Trophoblast cell (in vitro differentiated cells and primary cell): ENCODE measurements around the gene AGAP1.

Experiments
- DNase-seq, 2 donors: peaks; one replicate each; pipeline ENCODE4 v3.0.0-alpha.2; 2016
- H2AFZ ChIP-seq: 2 replicates; pipeline ENCODE4 v1.6.1; 2013; ENCODE audit warnings: low read length, moderate library complexity, mild to moderate bottlenecking; ENCODE audit not compliant: insufficient read depth, poor library complexity
- H2AK5ac ChIP-seq: 2 replicates; pipeline ENCODE4 v1.6.1; 2013; ENCODE audit warnings: mild to moderate bottlenecking, low read length
- H2BK120ac ChIP-seq: 2 replicates; pipeline ENCODE4 v1.6.1; 2013; ENCODE audit warnings: low read length, mild to moderate bottlenecking, moderate library complexity; ENCODE audit not compliant: insufficient read depth, poor library complexity
- H2BK12ac ChIP-seq: 2 replicates; pipeline ENCODE4 v1.6.1; 2013; ENCODE audit warnings: mild to moderate bottlenecking, low read length, moderate library complexity
- H2BK5ac ChIP-seq: 2 replicates; pipeline ENCODE4 v1.6.1; 2013; ENCODE audit warnings: low read length, low read depth, moderate library complexity, mild to moderate bottlenecking; ENCODE audit not compliant: poor library complexity
- H3K14ac ChIP-seq: 2 replicates; pipeline ENCODE4 v1.6.1; 2013; ENCODE audit warnings: mild to moderate bottlenecking, low read length
- H3K18ac ChIP-seq: 2 replicates; pipeline ENCODE4 v1.6.1; 2013; ENCODE audit warnings: mild to moderate bottlenecking, low read length
- H3K23ac ChIP-seq: 2 replicates; pipeline ENCODE4 v1.6.1; 2013; ENCODE audit warnings: low read length
- H3K27ac ChIP-seq: 2 replicates; pipeline ENCODE4 v1.5.1; 2013; ENCODE audit warnings: low read depth, mild to moderate bottlenecking, inconsistent platforms, low read length, moderate library complexity
- H3K27me3 ChIP-seq: 2 replicates; pipeline ENCODE4 v1.6.1; 2013; ENCODE audit warnings: inconsistent platforms, mild to moderate bottlenecking, low read length, moderate library complexity; ENCODE audit not compliant: insufficient read depth
- H3K36me3 ChIP-seq, 2 experiments: 1 replicate in 1 of 2; 2 replicates in 1 of 2; pipeline ENCODE4 v1.6.1; 2013; ENCODE audit warnings: low read length in 2 of 2, mild to moderate bottlenecking in 2 of 2, moderate library complexity in 1 of 2; ENCODE audit not compliant: insufficient read depth in 2 of 2, control insufficient read depth in 1 of 2
- H3K4ac ChIP-seq: 2 replicates; pipeline ENCODE4 v1.6.1; 2013; ENCODE audit warnings: low read depth, mild to moderate bottlenecking, low read length, moderate library complexity
- H3K4me1 ChIP-seq, 2 experiments: 1 replicate in 1 of 2; 2 replicates in 1 of 2; pipeline ENCODE4 v1.6.1; 2013; ENCODE audit warnings: low read length in 2 of 2, mild to moderate bottlenecking in 2 of 2, moderate library complexity in 1 of 2; ENCODE audit not compliant: insufficient read depth in 2 of 2, control insufficient read depth in 1 of 2
- H3K4me2 ChIP-seq: 2 replicates; pipeline ENCODE4 v1.6.1; 2013; ENCODE audit warnings: inconsistent platforms, mild to moderate bottlenecking, low read length, moderate library complexity
- H3K4me3 ChIP-seq: 2 replicates; pipeline ENCODE4 v1.5.1; 2013; ENCODE audit warnings: mild to moderate bottlenecking, low read depth, low read length, inconsistent platforms
- H3K79me1 ChIP-seq: one replicate; pipeline ENCODE4 v1.6.1; 2013; ENCODE audit warnings: low read length
- H3K79me2 ChIP-seq: 2 replicates; pipeline ENCODE4 v1.6.1; 2013; ENCODE audit warnings: low read length, mild to moderate bottlenecking; ENCODE audit not compliant: control insufficient read depth, insufficient read depth, poor library complexity
- H3K9ac ChIP-seq: 2 replicates; pipeline ENCODE4 v1.6.1; 2013; ENCODE audit warnings: mild to moderate bottlenecking, low read length
- H3K9me3 ChIP-seq: 2 replicates; pipeline ENCODE4 v1.6.1; 2013; ENCODE audit warnings: low read depth, mild to moderate bottlenecking, control low read depth, inconsistent platforms, low read length; ENCODE audit not compliant: insufficient read depth
- H4K12ac ChIP-seq: 2 replicates; pipeline ENCODE4 v1.6.1; 2013; ENCODE audit warnings: low read depth, mild to moderate bottlenecking, low read length, moderate library complexity
- H4K8ac ChIP-seq: 2 replicates; pipeline ENCODE4 v1.6.1; 2013; ENCODE audit warnings: low read depth, mild to moderate bottlenecking, low read length, moderate library complexity
- H4K91ac ChIP-seq: one replicate; pipeline ENCODE4 v1.6.1; 2013; ENCODE audit warnings: low read depth, mild to moderate bottlenecking, low read length, moderate library complexity
- WGBS: extraction: QIAGEN DNeasy Blood & Tissue Kit; methylation state at CpG from one replicate; pipeline ENCODE4 v1.1.7; 2013; ENCODE audit warnings: missing lambda C conversion rate; ENCODE audit not compliant: insufficient read length, insufficient coverage; ENCODE audit errors: extremely low coverage; 5-methylcytosine and 5-hydroxymethylcytosine counted together

Gene AGAP1

GRCh38 chr2:235850289-235850688 is 356.4 kb downstream of the AGAP1 start:
- Histone ChIP-seq H3K36me3 (no peaks in the 10 kb centered on the region), H3K27me3 (no peaks in the 10 kb centered on the region), H4K8ac (no peak overlapping the region), H4K12ac (no peak overlapping the region), H3K27ac (no peak overlapping the region), H3K23ac (no peak overlapping the region), H2AFZ (no peak overlapping the region), H2AK5ac (no peak overlapping the region), H3K14ac (no peak overlapping the region), H3K9ac (no peak overlapping the region), H4K91ac (no peak overlapping the region), H3K79me2 (no peaks in the 10 kb centered on the region), H2BK5ac (no peak overlapping the region), H3K18ac (no peak overlapping the region), H2BK120ac (no peak overlapping the region), H3K4me1 (no peaks in the 10 kb centered on the region), H3K4ac (no peak overlapping the region), H3K4me2 (no peak overlapping the region), H3K9me3 (no peaks in the 10 kb centered on the region), H2BK12ac (no peak overlapping the region), H3K4me3 (no peak overlapping the region), H3K79me1 (no peaks in the 10 kb centered on the region)
- WGBS: no CpG with 5 or more reads among the region's 5 CpGs
- no peak for DNase-seq

DNA sequence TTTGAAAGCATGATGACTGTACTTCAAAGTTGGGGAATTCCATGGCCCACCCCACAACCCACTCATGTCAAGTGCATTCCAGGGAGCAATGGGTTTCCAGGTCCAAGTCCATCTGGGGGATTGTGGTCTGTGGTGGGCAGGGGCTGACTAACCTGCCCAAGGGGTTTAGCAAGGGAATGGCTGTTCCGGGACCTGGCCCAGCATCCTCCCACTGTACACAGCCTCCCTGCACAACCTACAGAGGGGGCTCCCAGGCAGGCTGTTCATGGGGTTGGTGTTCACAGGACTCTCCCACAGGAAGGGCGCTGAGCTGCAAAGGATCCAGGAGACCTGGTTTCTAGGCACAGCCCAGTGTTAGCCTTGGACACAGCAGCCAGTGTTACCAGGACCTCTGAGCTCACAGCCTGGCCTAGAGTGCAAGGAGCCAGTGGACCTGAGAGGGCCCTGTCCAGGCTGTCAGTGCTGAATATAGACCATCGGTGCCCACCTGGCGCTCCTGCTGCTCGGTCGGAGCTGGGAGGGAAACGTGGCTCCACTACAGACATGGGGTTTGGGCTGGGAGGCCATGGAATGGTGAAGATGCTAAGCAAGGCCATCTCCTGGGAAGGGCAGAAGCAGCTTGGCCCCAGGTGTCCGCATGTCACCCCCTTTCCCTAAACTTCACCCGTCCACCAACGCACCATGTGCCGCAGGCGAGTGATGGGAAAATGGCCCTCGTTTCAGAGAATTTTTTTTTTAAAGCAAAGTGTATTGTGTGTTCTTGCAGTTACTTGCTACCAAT is 357.1 kb downstream of the AGAP1 start:
- no peak overlapping the region for H3K4me2 ChIP-seq
- H2BK12ac ChIP-seq: no peak overlapping the region
- H3K9ac ChIP-seq: no peak overlapping the region
- H3K18ac ChIP-seq: no peak overlapping the region
- no peak for DNase-seq
- H3K36me3 ChIP-seq: no peaks in the 10 kb centered on the region
- H4K8ac ChIP-seq: no peak overlapping the region
- H3K4me3 ChIP-seq: no peak overlapping the region
- no peaks in the 10 kb centered on the region for H3K79me1 ChIP-seq
- H3K9me3 ChIP-seq: no peaks in the 10 kb centered on the region
- no peaks in the 10 kb centered on the region for H3K79me2 ChIP-seq
- no peak overlapping the region for H2BK120ac ChIP-seq
- whole genome bisulfite sequencing: no CpG with 5 or more reads among the region's 13 CpGs
- no peak overlapping the region for H4K12ac ChIP-seq
- no peak overlapping the region for H2BK5ac ChIP-seq
- H2AFZ ChIP-seq: no peak overlapping the region
- no peak overlapping the region for H3K23ac ChIP-seq
- no peak overlapping the region for H2AK5ac ChIP-seq
- H3K4ac ChIP-seq: no peak overlapping the region
- H3K27me3 ChIP-seq: no peaks in the 10 kb centered on the region
- H4K91ac ChIP-seq: no peak overlapping the region
- H3K14ac ChIP-seq: no peak overlapping the region
- H3K4me1 ChIP-seq: no peaks in the 10 kb centered on the region
- no peak overlapping the region for H3K27ac ChIP-seq

- H3K79me1 ChIP-seq: no peaks in the 10 kb centered on the region
- H4K91ac ChIP-seq: no peak overlapping the region
- no peaks in the 10 kb centered on the region for H3K9me3 ChIP-seq
- WGBS: no CpG with 5 or more reads among the region's 26 CpGs
- H2BK12ac ChIP-seq: no peak overlapping the region
- no peak overlapping the region for H2BK120ac ChIP-seq
- H4K12ac ChIP-seq: no peak overlapping the region
- no peak overlapping the region for H2AFZ ChIP-seq
- H3K18ac ChIP-seq: no peak overlapping the region
- no peak overlapping the region for H3K23ac ChIP-seq
- no peak overlapping the region for H3K14ac ChIP-seq
- H3K27ac ChIP-seq: no peak overlapping the region
- no peak overlapping the region for H3K4me3 ChIP-seq
- no peak overlapping the region for H3K4me2 ChIP-seq
- no peak overlapping the region for H3K4ac ChIP-seq
- no peak for DNase-seq
- H4K8ac ChIP-seq: no peak overlapping the region
- no peaks in the 10 kb centered on the region for H3K79me2 ChIP-seq
- no peak overlapping the region for H2BK5ac ChIP-seq
- no peaks in the 10 kb centered on the region for H3K27me3 ChIP-seq
- no peaks in the 10 kb centered on the region for H3K4me1 ChIP-seq
- no peak overlapping the region for H2AK5ac ChIP-seq
- no peaks in the 10 kb centered on the region for H3K36me3 ChIP-seq
- no peak overlapping the region for H3K9ac ChIP-seq
These were observed 358.1 kb downstream of the AGAP1 start for GRCh38 chr2:235851828-235852525.

- Histone ChIP-seq H3K4me3 (no peak overlapping the region), H3K79me2 (no peaks in the 10 kb centered on the region), H3K14ac (no peak overlapping the region), H2BK12ac (no peak overlapping the region), H3K27ac (no peak overlapping the region), H3K9me3 (no peaks in the 10 kb centered on the region), H3K36me3 (no peaks in the 10 kb centered on the region), H3K18ac (no peak overlapping the region), H3K79me1 (no peaks in the 10 kb centered on the region), H2AFZ (no peak overlapping the region), H2BK120ac (no peak overlapping the region), H4K8ac (no peak overlapping the region), H3K27me3 (no peaks in the 10 kb centered on the region), H4K12ac (no peak overlapping the region), H3K4me2 (no peak overlapping the region), H2BK5ac (no peak overlapping the region), H4K91ac (no peak overlapping the region), H3K9ac (no peak overlapping the region), H2AK5ac (no peak overlapping the region), H3K4me1 (no peaks in the 10 kb centered on the region), H3K4ac (no peak overlapping the region), H3K23ac (no peak overlapping the region)
- no peak for DNase-seq
- no CpG with 5 or more reads among the region's 11 CpGs for WGBS
These were observed 358.7 kb downstream of the AGAP1 start for GRCh38 chr2:235852526-235852920.
